Renal pelvis (tissue), 4 donors: ENCODE measurements around the gene OR52A5. TPM values are rescaled to one million over a fixed set of nuclear protein-coding genes. Genes with fewer than 3 reads are reported as not detected.

Source experiments
- DNase-seq: peaks from one replicate; pipeline ENCODE4 v3.0.0-alpha.2; 2013
- polyA plus RNA-seq, 3 donors: library from polyadenylated mRNA; unstranded; fragments of 120-200 nt; gene quantifications; one replicate each; pipeline ENCODE4 v1.2.1, GENCODE V29; 2013; ENCODE audit not compliant: insufficient read length in 3 of 3

OR52A5 gene
- polyA plus RNA-seq, 3 donors = not detected

DNA sequence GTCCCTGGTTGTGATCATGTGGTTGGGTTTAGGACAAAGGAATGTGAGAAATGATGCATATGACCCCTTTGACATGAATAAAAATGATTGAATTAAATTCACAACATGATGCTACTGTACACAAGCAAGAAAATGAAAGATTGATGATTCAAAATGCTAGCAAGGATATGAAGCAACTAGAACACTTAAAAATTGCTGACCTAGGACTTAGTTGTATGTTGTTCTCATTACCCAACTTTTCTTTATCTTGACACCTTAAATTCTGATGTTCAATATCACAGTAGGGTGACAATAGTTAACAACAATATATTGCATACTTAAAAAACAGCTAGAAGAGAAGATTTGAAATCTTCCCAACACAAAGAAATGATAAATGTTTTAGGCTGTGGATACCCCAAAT is 20.6 kb downstream of the OR52A5 start:
- DNase-seq = no peak

DNA sequence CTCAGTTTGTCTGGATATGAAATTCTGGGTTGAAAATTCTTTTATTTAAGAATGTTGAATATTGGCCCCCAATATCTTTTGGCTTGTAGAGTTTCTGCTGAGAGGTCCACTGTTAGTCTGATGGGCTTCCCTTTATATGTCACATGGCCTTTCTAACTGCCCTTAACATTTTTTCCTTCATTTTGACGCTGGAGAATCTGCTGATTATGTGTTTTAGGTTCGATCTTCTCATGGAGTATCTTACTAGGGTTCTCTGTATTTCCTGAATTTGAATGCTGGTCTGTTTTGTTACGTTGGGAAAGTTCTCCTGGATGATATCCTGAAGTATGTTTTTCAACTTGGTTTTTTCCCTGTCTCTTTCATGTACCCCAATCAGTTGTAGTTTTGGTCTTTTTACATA is 22.8 kb downstream of the OR52A5 start:
- no peak for DNase-seq

DNA sequence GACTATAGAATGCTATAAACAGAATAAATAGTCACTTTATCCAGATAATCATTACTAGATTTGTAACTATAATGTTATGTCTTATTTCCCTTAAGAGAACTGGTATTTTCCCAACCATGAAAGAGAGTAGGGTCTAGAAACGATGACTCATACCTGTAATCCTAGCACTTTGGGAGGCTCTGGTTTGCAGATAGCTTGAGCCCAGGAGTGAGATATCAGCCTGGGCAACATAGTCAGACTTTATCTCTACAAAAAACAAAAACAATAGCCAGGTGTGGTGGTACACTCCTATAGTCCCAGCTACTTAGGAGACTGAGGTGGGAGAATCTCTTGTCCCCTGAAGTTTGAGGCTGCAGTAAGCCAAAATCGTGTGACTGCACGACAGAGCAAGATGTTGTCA is 30.9 kb downstream of the OR52A5 start:
- no peak for DNase-seq

DNA sequence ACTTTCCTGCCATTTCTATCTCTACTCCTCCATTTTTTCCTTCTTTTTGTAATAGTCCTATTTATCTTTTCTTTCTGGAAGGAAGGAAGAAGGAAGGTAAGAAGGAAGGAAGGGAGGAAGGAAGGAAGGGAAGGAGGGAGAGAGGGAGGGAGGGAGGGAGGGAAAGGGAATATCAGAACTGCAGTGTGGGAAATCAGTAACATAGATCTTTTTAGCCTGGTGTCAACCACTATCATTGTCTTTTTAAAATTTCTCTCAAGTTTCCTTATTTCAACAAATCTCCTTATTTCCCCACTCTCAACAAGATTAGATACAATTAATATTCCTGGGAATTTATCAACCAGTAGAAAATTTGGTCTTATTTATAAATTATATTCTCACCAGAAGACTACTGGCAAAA is 35.1 kb downstream of the OR52A5 start:
- DNase-seq = no peak

DNA sequence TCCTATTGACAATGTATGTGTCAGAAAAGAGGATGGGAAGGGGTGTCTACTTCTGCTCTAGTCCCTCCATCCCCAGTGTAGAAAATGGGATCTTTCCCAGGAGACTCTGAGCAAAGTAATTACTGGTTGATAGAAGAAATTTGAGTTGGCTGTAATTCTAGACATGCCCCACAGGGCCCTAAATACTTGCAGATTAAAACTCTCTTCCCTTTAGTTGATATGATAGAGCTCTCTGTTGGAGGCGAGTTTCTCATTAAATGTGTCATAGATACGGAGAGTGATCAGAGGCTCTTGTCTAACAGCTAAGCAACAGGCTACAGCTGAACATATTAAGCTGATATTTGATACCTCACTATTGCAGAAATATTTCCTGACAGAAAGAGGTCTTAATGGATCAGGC is 35.9 kb downstream of the OR52A5 start:
- no peak for DNase-seq

DNA sequence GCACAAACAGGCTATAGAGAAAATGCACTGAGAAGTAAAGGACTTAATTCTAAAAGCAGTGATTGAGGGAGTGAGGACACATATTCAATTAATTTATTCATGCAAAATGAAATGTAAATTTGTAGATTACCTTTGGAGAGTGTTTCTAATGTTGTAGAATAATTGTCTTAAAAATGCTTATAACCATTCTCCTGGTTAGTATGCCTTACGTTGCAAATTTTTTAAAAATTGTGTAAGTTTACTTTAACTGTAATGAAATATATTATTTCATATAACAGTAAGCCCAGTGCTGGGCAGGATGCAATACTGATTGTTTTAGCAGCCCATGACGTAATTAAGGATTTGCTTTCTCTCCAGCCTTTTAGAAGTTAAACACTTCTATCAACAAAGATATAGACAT is 42.1 kb downstream of the OR52A5 start:
- DNase-seq = no peak

DNA sequence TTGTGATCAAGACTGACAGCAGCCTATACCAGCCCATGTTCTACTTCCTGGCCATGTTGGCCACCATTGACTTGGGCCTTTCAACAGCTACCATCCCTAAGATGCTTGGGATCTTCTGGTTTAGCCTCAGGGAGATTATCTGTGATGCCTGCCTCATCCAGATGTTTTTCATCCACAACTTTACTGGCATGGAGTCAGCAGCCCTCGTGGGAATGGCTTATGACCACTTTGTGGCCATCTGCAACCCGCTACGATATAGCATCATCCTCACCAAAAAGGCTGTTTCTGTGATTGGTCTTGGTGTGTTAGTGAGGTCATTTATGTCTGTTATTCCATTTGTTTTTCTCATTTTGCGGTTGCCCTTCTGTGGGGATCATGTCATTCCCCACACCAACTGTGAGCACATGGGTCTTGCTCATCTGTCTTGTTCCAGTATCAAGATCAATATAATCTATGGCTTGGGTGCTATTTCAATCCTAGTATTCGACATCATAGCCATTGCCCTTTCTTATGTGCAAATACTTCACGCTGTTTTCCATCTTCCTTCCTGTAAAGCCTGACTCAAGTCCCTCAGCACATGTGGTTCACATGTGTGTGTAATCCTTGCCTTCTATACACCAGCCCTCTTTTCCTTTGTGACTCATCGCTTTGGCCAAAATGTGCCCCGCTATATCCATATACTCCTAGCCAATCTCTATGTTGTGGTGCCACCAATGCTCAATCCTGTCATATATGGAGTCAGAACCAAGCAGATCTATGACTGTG is 45.2 kb downstream of the OR52A5 start:
- no peak for DNase-seq

DNA sequence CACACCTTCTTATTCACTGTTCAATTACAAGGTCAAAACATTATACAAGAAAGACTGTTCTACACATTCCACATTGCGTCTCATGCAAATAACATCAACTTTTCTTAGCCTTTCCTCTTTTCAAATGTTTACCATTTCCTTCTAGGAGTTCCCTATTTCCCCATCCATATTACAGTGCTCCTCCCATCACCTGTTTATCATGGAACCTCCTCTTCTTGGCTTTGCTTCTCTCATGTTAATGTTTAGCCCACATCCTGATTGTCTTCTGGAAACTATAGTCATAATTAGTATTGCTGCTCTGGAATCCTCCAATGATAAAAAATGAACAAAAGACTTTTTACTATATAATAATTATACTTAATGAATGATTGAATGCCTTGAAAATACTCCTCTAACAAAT is 47.5 kb downstream of the OR52A5 start:
- no peak for DNase-seq

DNA sequence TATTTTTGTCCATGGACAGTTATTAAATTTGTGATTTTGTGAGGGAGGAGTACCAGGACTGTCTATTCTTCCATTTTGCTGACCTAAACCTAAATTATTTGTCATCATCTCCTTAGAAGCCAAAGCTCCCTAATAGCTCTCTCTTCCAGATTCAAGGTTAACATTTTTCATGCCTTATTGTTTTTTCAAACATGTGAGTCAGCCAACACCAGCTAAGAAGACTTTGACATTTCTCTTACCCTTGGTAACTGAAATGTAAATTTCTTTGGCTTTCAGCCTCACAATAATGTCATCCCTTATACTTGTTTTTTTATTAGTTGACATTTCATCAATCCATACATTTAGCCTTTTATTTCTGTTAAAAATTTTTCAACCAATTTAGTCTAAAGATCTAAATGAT is 49.6 kb downstream of the OR52A5 start:
- no peak for DNase-seq

DNA sequence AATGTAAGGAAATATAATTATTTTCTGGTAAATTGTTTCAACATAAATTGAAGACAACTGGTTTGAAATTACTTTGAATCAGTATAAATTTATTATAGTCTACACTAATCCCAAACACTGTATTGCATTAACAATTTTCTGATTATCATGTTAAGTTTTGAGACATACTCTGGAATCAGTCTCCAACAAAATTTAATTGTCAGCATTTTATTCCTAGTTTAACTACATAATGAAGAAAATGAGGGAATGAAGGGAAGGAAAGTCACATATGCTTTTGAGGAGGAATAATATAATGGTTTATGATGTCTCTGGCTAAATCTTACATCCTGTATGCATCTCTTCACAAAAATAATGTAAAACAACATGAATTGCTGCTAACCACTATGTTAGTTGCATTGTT is 54.6 kb downstream of the OR52A5 start:
- DNase-seq = no peak

DNA sequence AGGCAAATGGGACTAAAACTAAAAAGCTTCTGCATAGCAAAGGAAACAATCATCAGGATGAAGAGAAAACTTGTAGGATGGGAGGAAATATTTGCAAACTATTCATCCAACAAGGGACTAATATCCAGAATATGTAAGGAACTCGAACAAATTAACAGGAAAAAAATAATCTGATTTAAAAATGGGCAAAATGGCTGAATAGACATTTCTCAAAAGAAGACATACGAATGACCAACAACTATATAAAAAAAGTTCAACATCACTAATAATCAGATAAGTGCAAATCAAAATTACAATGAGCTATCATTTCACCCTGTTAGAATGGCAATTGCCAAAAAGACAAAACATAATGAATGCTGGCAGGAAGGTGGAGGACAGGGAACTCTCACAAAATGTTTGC is 56.8 kb downstream of the OR52A5 start:
- DNase-seq = no peak

Other genes with a start within 250 kb of the OR52A5 start
- gene OR51A7, start 234.6 kb downstream of the OR52A5 start, polyA plus RNA-seq = not detected
- not detected for gene OR51G2, start 219.0 kb downstream of the OR52A5 start, polyA plus RNA-seq
- gene OR51G1, start 214.0 kb downstream of the OR52A5 start, polyA plus RNA-seq = not detected
- under 1 TPM in 1 of 3 donors, not detected in 2; 0.10 TPM for gene OR51A4, start 190.8 kb downstream of the OR52A5 start, polyA plus RNA-seq
- not detected for gene OR51A2, start 182.6 kb downstream of the OR52A5 start, polyA plus RNA-seq
- gene OR51L1, start 143.5 kb downstream of the OR52A5 start, polyA plus RNA-seq = under 1 TPM; 0.01 to 0.15 (median 0.13) TPM
- gene OR52J3, start 91.8 kb downstream of the OR52A5 start, polyA plus RNA-seq = not detected
- gene OR52E2, start 78.7 kb downstream of the OR52A5 start, polyA plus RNA-seq = not detected
- not detected for gene OR52E1, start 68.8 kb downstream of the OR52A5 start, polyA plus RNA-seq
- under 1 TPM; 0.01 to 0.04 (median 0.03) TPM for gene OR52A1, start 16.4 kb upstream of the OR52A5 start, polyA plus RNA-seq
- gene OR51V1, start 62.3 kb upstream of the OR52A5 start, polyA plus RNA-seq = not detected
- gene HBB, start 88.7 kb upstream of the OR52A5 start, polyA plus RNA-seq = 100 to 1,000 TPM; 107 to 153 (median 133) TPM
- gene HBD, start 96.1 kb upstream of the OR52A5 start, polyA plus RNA-seq = 1 to 10 TPM in 1 of 3 donors, under 1 TPM in 2; 0.68 to 1.1 (median 0.93) TPM
- gene HBG1, start 111.5 kb upstream of the OR52A5 start, polyA plus RNA-seq = 100 to 1,000 TPM; 482 to 633 (median 588) TPM
- 1,000 to 10,000 TPM; 1,217 to 2,022 (median 1,324) TPM for gene HBG2, start 116.4 kb upstream of the OR52A5 start, polyA plus RNA-seq
- 10 to 100 TPM in 1 of 3 donors, 1 to 10 TPM in 2; 2.4 to 10.5 (median 7.1) TPM for gene HBE1, start 131.6 kb upstream of the OR52A5 start, polyA plus RNA-seq
- gene OR51B4, start 163.6 kb upstream of the OR52A5 start, polyA plus RNA-seq = under 1 TPM; 0.09 to 0.24 (median 0.18) TPM
- gene OR51B2, start 185.9 kb upstream of the OR52A5 start, polyA plus RNA-seq = not detected
- gene OR51B5, start 205.2 kb upstream of the OR52A5 start, polyA plus RNA-seq = under 1 TPM; 0.32 to 0.59 (median 0.34) TPM
- gene OR51B6, start 213.2 kb upstream of the OR52A5 start, polyA plus RNA-seq = not detected
- under 1 TPM in 2 of 3 donors, not detected in 1; 0.09 to 0.14 TPM for gene OR51M1, start 245.5 kb upstream of the OR52A5 start, polyA plus RNA-seq